Urothelium cell line (cell line): ENCODE data around the gene IFITM10.

ENCODE experiments used
- DNase-seq: peaks from one replicate; pipeline ENCODE4 v3.0.0; 2011; ENCODE audit warnings: low spot score, mixed read lengths
- FAIRE-seq: peaks from 2 replicates; lab custom pipeline; 2011; peaks lifted over from hg19 to GRCh38; lab: Jason Lieb, UNC

The IFITM10 gene

GRCh38 chr11:1742371-1742770 is 8.0 kb downstream of the IFITM10 start:
- DNase-seq: no peak
- FAIRE-seq: no peak

GRCh38 chr11:1741741-1742140 is 8.7 kb downstream of the IFITM10 start:
- no peak for FAIRE-seq
- no peak for DNase-seq

GRCh38 chr11:1740786-1741530 is 9.4 kb downstream of the IFITM10 start:
- FAIRE-seq (no peak), DNase-seq (no peak)

- no peak for FAIRE-seq
Observed at GRCh38 chr11:1739576-1739975, 10.8 kb downstream of the IFITM10 start.

GRCh38 chr11:1738380-1738779 is 12.0 kb downstream of the IFITM10 start:
- no peak for FAIRE-seq
- DNase-seq: no peak

More at GRCh38 chr11:1739576-1739975, 10.8 kb downstream of the IFITM10 start:
- no peak for DNase-seq

GRCh38 chr11:1737080-1737757 is 13.2 kb downstream of the IFITM10 start:
- FAIRE-seq (no peak), DNase-seq (no peak)

- FAIRE-seq (no peak), DNase-seq (no peak)
Observed at GRCh38 chr11:1736447-1736992, 13.9 kb downstream of the IFITM10 start.

GRCh38 chr11:1735271-1735670 is 15.1 kb downstream of the IFITM10 start:
- FAIRE-seq (no peak), DNase-seq (no peak)

GRCh38 chr11:1734641-1735081 is 15.7 kb downstream of the IFITM10 start:
- FAIRE-seq: no peak

GRCh38 chr11:1733716-1734640 is 16.4 kb downstream of the IFITM10 start:
- DNase-seq (no peak), FAIRE-seq (no peak)

More at GRCh38 chr11:1734641-1735081, 15.7 kb downstream of the IFITM10 start:
- no peak for DNase-seq

- DNase-seq (no peak), FAIRE-seq (no peak)
Observed at GRCh38 chr11:1733009-1733715, 17.2 kb downstream of the IFITM10 start.

GRCh38 chr11:1732418-1733008 is 17.9 kb downstream of the IFITM10 start:
- no peak for FAIRE-seq

GRCh38 chr11:1731451-1732059 is 18.8 kb downstream of the IFITM10 start:
- no peak for FAIRE-seq

More at GRCh38 chr11:1732418-1733008, 17.9 kb downstream of the IFITM10 start:
- no peak for DNase-seq

GRCh38 chr11:1730059-1730629 is 20.3 kb downstream of the IFITM10 start:
- FAIRE-seq (no peak), DNase-seq (no peak)

More at GRCh38 chr11:1731451-1732059, 18.8 kb downstream of the IFITM10 start:
- DNase-seq: no peak

- FAIRE-seq (no peak), DNase-seq (no peak)
Observed at GRCh38 chr11:1729692-1730011, 20.7 kb downstream of the IFITM10 start.

- no peak for DNase-seq
Observed at GRCh38 chr11:1728931-1729691, 21.3 kb downstream of the IFITM10 start.

GRCh38 chr11:1728301-1728700 is 22.1 kb downstream of the IFITM10 start:
- no peak for DNase-seq
- no peak for FAIRE-seq

More at GRCh38 chr11:1728931-1729691, 21.3 kb downstream of the IFITM10 start:
- FAIRE-seq: no peak

GRCh38 chr11:1727861-1728260 is 22.5 kb downstream of the IFITM10 start:
- no peak for DNase-seq
- FAIRE-seq: no peak
